Loucy (cell line): ENCODE measurements around the gene CD86.

Experiments
- H2AFZ ChIP-seq: fragments of 200-600 bp; sonication (generic); 2 replicates; pipeline ENCODE4 v1.6.0; 2016; ENCODE audit warnings: antibody characterized with exemption, mild to moderate bottlenecking, low read length, moderate library complexity
- H3F3A ChIP-seq: fragments of 200-600 bp; 2 replicates; pipeline ENCODE4 v1.6.0; 2016; ENCODE audit warnings: antibody characterized with exemption, low read depth, mild to moderate bottlenecking
- H3K27me3 ChIP-seq: fragments of 200-600 bp; sonication (generic); 2 replicates; pipeline ENCODE4 v1.6.1; 2014; ENCODE audit warnings: low read length, mild to moderate bottlenecking; ENCODE audit not compliant: insufficient read depth, poor library complexity, severe bottlenecking
- H3K36me3 ChIP-seq: fragments of 200-600 bp; sonication (generic); 2 replicates; pipeline ENCODE4 v1.6.1; 2016; ENCODE audit warnings: low read length; ENCODE audit not compliant: insufficient read depth
- H3K4me1 ChIP-seq: fragments of 200-600 bp; sonication (generic); 2 replicates; pipeline ENCODE4 v1.5.1; 2014; ENCODE audit warnings: low read length, mild to moderate bottlenecking; ENCODE audit not compliant: insufficient read depth, poor library complexity, severe bottlenecking
- H3K4me2 ChIP-seq: fragments of 200-600 bp; sonication (generic); 2 replicates; pipeline ENCODE4 v1.6.0; 2014; ENCODE audit warnings: antibody characterized with exemption, low read length, low read depth, mild to moderate bottlenecking; ENCODE audit not compliant: poor library complexity, severe bottlenecking
- H3K4me3 ChIP-seq: fragments of 200-600 bp; sonication (generic); 2 replicates; pipeline ENCODE4 v1.5.1; 2014; ENCODE audit warnings: low read length, mild to moderate bottlenecking, mixed read lengths; ENCODE audit not compliant: poor library complexity, severe bottlenecking
- H3K79me2 ChIP-seq: fragments of 200-600 bp; sonication (generic); 2 replicates; pipeline ENCODE4 v1.6.1; 2014; ENCODE audit warnings: low read length; ENCODE audit not compliant: insufficient read depth
- H3K9ac ChIP-seq: fragments of 200-600 bp; sonication (generic); 2 replicates; pipeline ENCODE4 v1.6.0; 2014; ENCODE audit warnings: mild to moderate bottlenecking, low read depth, low read length, moderate library complexity; ENCODE audit not compliant: poor library complexity, severe bottlenecking
- H3K9me2 ChIP-seq: fragments of 200-600 bp; sonication (generic); replicated peaks from 2 replicates; pipeline ENCODE4 v1.6.1; 2016; ENCODE audit warnings: low read depth, low read length, mixed read lengths
- H3K9me3 ChIP-seq: fragments of 200-600 bp; sonication (generic); 2 replicates; pipeline ENCODE4 v1.6.1; 2014; ENCODE audit warnings: mild to moderate bottlenecking, antibody characterized with exemption, low read length, low read depth; ENCODE audit not compliant: insufficient read depth
- H4K20me1 ChIP-seq: fragments of 200-600 bp; sonication (generic); 2 replicates; pipeline ENCODE4 v1.6.0; 2014; ENCODE audit warnings: antibody characterized with exemption, low read length, mild to moderate bottlenecking; ENCODE audit not compliant: insufficient read depth, poor library complexity, severe bottlenecking
- EZH2phosphoT487 ChIP-seq: fragments of 200-600 bp; IDR thresholded peaks from 2 replicates; pipeline ENCODE4 v1.6.1; 2018; ENCODE audit warnings: antibody characterized with exemption, mild to moderate bottlenecking, moderate library complexity, borderline replicate concordance
- TF ChIP-seq, protein P1 (sequence below): fragments of 200-600 bp; sonication (generic); conservative IDR thresholded peaks from 2 replicates; pipeline ENCODE4 v1.5.1; 2014; ENCODE audit warnings: mild to moderate bottlenecking, antibody characterized with exemption, low read length

CD86 gene

DNA sequence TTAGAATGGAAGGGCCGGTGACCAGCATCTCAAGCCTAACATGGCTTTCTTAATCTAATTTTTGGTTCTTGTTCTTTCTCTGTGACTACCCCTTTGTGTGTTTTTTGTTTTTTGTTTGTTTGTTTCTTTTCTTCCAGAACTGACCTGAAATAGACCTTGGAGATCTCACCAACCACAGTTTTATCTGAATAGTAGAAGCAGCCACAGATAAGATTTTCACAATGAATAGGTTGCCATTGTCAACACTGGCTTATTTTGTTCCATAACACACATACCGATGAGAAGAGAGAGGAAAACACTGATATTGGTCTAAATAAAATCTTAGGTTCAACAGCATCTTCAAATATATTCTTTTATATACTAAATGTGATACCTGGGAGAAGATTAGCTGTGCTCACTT is 44.7 kb upstream of the CD86 start:
- no peaks in the 10 kb centered on the region for H3K9me2 ChIP-seq
- H3K4me1 ChIP-seq = peaks cover 13% of the 10 kb centered on the region
- no peaks in the 10 kb centered on the region for H3K79me2 ChIP-seq
- no peak overlapping the region for H2AFZ ChIP-seq
- H3K4me2 ChIP-seq = no peak overlapping the region
- no peaks in the 10 kb centered on the region for H3K9me3 ChIP-seq
- no peaks in the 10 kb centered on the region for H3K27me3 ChIP-seq
- H4K20me1 ChIP-seq = no peaks in the 10 kb centered on the region
- no peak overlapping the region for H3K4me3 ChIP-seq
- H3K9ac ChIP-seq = no peak overlapping the region
- H3F3A ChIP-seq = no peaks in the 10 kb centered on the region
- no peaks in the 10 kb centered on the region for H3K36me3 ChIP-seq
- TF ChIP-seq, protein P1, sequence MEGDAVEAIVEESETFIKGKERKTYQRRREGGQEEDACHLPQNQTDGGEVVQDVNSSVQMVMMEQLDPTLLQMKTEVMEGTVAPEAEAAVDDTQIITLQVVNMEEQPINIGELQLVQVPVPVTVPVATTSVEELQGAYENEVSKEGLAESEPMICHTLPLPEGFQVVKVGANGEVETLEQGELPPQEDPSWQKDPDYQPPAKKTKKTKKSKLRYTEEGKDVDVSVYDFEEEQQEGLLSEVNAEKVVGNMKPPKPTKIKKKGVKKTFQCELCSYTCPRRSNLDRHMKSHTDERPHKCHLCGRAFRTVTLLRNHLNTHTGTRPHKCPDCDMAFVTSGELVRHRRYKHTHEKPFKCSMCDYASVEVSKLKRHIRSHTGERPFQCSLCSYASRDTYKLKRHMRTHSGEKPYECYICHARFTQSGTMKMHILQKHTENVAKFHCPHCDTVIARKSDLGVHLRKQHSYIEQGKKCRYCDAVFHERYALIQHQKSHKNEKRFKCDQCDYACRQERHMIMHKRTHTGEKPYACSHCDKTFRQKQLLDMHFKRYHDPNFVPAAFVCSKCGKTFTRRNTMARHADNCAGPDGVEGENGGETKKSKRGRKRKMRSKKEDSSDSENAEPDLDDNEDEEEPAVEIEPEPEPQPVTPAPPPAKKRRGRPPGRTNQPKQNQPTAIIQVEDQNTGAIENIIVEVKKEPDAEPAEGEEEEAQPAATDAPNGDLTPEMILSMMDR = no peak
- TF ChIP-seq EZH2phosphoT487 = no peak

DNA sequence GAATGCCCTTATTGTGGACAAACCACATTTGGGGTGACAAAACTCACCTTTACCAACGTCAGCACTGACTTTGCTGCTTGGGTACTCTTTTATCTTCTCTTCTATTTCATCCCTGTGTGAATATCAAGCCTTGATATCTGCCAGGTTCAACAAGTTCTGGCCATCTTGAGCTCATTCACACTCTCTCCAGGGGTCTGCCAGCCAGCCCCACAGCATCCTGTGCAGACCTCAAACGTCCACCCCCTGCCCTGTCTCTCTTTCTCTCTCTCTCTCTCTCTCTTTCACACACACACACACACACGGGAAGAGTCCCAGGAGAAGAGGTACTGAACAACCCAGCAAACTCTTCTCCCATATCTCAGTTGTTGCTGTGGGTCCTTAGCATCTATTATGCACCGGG is 43.8 kb upstream of the CD86 start:
- no peak overlapping the region for H3K4me2 ChIP-seq
- no peaks in the 10 kb centered on the region for H4K20me1 ChIP-seq
- H2AFZ ChIP-seq = no peak overlapping the region
- no peaks in the 10 kb centered on the region for H3F3A ChIP-seq
- H3K27me3 ChIP-seq = no peaks in the 10 kb centered on the region
- no peaks in the 10 kb centered on the region for H3K9me2 ChIP-seq
- H3K9me3 ChIP-seq = no peaks in the 10 kb centered on the region
- H3K36me3 ChIP-seq = no peaks in the 10 kb centered on the region
- H3K4me1 ChIP-seq = peaks cover 13% of the 10 kb centered on the region
- H3K79me2 ChIP-seq = no peaks in the 10 kb centered on the region
- no peak for TF ChIP-seq EZH2phosphoT487
- TF ChIP-seq, protein P1 = no peak
- no peak overlapping the region for H3K4me3 ChIP-seq
- no peak overlapping the region for H3K9ac ChIP-seq

DNA sequence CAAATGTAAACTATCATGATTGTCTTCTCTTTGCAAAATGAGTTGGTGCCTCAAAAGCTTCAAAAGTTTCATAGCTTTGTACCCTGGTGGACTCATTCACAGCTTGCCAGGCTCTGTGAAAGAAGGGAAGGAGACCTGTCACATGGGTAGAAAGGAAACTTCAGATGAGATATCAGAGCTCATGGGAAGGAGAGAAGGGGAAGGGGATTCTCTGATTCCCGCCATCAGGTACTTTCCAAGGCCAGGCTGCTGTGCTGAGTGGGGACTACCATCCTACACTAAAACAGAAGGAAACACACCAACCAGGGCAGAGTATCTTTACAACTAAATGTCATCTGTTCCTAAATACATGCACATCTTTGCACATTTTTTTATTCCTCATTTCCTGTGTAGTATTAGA is 42.3 kb upstream of the CD86 start:
- no peaks in the 10 kb centered on the region for H3K9me2 ChIP-seq
- no peaks in the 10 kb centered on the region for H3K79me2 ChIP-seq
- no peaks in the 10 kb centered on the region for H3K9me3 ChIP-seq
- H3K9ac ChIP-seq = no peak overlapping the region
- no peaks in the 10 kb centered on the region for H3F3A ChIP-seq
- TF ChIP-seq, protein P1 = no peak
- TF ChIP-seq EZH2phosphoT487 = no peak
- no peaks in the 10 kb centered on the region for H3K27me3 ChIP-seq
- H3K36me3 ChIP-seq = no peaks in the 10 kb centered on the region
- H3K4me3 ChIP-seq = no peak overlapping the region
- H2AFZ ChIP-seq = no peak overlapping the region
- H3K4me2 ChIP-seq = no peak overlapping the region
- peaks cover 13% of the 10 kb centered on the region for H3K4me1 ChIP-seq
- H4K20me1 ChIP-seq = no peaks in the 10 kb centered on the region
